Activated naive CD8-positive, alpha-beta T cell treated with anti-CD3 and anti-CD28 coated beads, Interleukin-2, amount 10 ng/mL, durations not matched to agents 7 days and 5 days (primary cell): ENCODE data around the gene NAALADL1. TPM values are rescaled to one million over a fixed set of nuclear protein-coding genes. Genes with fewer than 3 reads are reported as not detected.

ENCODE experiments used
- microRNA-seq: library from miRNA; unstranded; fragments of <30 nt; microRNA quantifications from one replicate; pipeline ENCODE4 v1.2.0, GENCODE V29; 2022
- total RNA-seq, 2 experiments: library from RNA; stranded (reverse); gene quantifications; one replicate each; pipeline ENCODE4 v1.2.3, GENCODE V29; 2021

The NAALADL1 gene
- total RNA-seq, 2 experiments from 2014 or later: 19.8 to 22.3 TPM

Small RNAs within 50 kb of the gene (microRNA-seq; reads per million reads assigned to microRNA genes)
- gene MIR6879: not detected

Other genes with a start within 250 kb of the NAALADL1 start
- gene MEN1, start 248.0 kb downstream of the NAALADL1 start, total RNA-seq: 10 to 100 TPM; 37.4 to 39.0 TPM
- 1 to 10 TPM; 3.4 to 3.5 TPM for gene CDC42BPG, start 213.9 kb downstream of the NAALADL1 start, total RNA-seq
- gene EHD1, start 179.9 kb downstream of the NAALADL1 start, total RNA-seq: 100 to 1,000 TPM; 187 to 195 TPM
- 10 to 100 TPM; 34.5 to 39.7 TPM for gene ATG2A, start 141.3 kb downstream of the NAALADL1 start, total RNA-seq
- gene PPP2R5B, start 133.9 kb downstream of the NAALADL1 start, total RNA-seq: 10 to 100 TPM; 18.6 to 22.3 TPM
- gene GPHA2, start 122.7 kb downstream of the NAALADL1 start, total RNA-seq: not detected
- gene MAJIN, start 86.4 kb downstream of the NAALADL1 start, total RNA-seq: not detected
- 1 to 10 TPM; 1.2 TPM for gene BATF2, start 61.6 kb downstream of the NAALADL1 start, total RNA-seq
- gene ARL2, start 44.4 kb downstream of the NAALADL1 start, total RNA-seq: 10 to 100 TPM; 69.5 to 70.2 TPM
- gene SNX15, start 31.1 kb downstream of the NAALADL1 start, total RNA-seq: 10 to 100 TPM; 22.4 to 28.3 TPM
- gene SAC3D1, start 17.3 kb downstream of the NAALADL1 start, total RNA-seq: 10 to 100 TPM; 24.2 to 25.8 TPM
- gene CDCA5, start 25.5 kb upstream of the NAALADL1 start, total RNA-seq: 10 to 100 TPM; 85.5 to 95.7 TPM
- 10 to 100 TPM; 37.3 to 41.2 TPM for gene ZFPL1, start 25.7 kb upstream of the NAALADL1 start, total RNA-seq
- gene VPS51, start 37.7 kb upstream of the NAALADL1 start, total RNA-seq: 100 to 1,000 TPM; 130 to 138 TPM
- 10 to 100 TPM; 26.1 to 26.2 TPM for gene TM7SF2, start 53.3 kb upstream of the NAALADL1 start, total RNA-seq
- gene ZNHIT2, start 59.1 kb upstream of the NAALADL1 start, total RNA-seq: 10 to 100 TPM; 11.1 to 11.9 TPM
- 1,000 to 10,000 TPM; 1,110 to 1,162 TPM for gene FAU, start 63.6 kb upstream of the NAALADL1 start, total RNA-seq
- gene MRPL49, start 63.8 kb upstream of the NAALADL1 start, total RNA-seq: 10 to 100 TPM; 50.7 to 53.6 TPM
- gene SYVN1, start 76.0 kb upstream of the NAALADL1 start, total RNA-seq: 10 to 100 TPM; 43.4 to 45.1 TPM
- not detected for gene SPDYC, start 111.7 kb upstream of the NAALADL1 start, total RNA-seq
- 100 to 1,000 TPM; 164 to 174 TPM for gene CAPN1, start 123.4 kb upstream of the NAALADL1 start, total RNA-seq
- gene POLA2, start 203.4 kb upstream of the NAALADL1 start, total RNA-seq: 10 to 100 TPM; 57.3 to 62.2 TPM